ENCODE results near the gene MYOM1. TPM values are rescaled to one million over a fixed set of nuclear protein-coding genes. Genes with fewer than 3 reads are reported as not detected.

The MYOM1 gene
- total RNA-seq, 1 donor from 2014 or later = 19.9 TPM

DNA sequence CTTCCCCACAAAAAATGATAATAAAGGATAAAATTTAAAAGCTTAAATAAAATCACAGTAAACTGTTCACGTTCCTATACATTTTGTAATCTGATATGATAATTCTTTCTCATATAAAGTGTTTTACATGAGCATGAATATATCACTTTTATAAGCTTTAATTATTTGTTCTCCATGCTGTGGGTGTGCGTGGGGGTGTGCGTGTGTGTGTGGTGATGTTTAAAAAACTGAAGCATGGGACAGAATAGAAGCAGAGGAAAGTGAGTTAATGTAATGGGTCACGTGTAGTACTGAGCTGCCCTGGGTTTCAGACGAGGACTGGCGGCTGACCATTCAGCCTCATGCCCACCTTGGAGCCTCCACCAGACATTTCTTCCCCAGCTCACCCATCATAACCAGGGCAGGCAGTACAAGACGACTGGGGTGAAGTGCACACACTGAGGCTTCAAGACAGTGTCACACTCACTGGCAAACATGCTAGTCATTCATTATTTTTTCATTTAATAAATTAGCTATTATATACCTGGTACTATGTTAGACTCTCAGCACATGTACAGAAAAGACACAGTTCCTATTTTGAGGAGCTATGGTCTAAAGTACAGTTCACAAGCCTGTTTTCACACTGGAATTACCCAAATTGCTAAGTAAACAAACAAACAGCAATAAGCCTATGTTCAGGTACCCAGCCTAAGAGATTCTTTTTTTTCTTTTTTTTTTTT is 109.6 kb downstream of the MYOM1 start:
- intact Hi-C loops (cut with DNase I) = no loop called here
- DNase-seq (ENCODE audit: low spot score) (no peak), ATAC-seq (no peak)

DNA sequence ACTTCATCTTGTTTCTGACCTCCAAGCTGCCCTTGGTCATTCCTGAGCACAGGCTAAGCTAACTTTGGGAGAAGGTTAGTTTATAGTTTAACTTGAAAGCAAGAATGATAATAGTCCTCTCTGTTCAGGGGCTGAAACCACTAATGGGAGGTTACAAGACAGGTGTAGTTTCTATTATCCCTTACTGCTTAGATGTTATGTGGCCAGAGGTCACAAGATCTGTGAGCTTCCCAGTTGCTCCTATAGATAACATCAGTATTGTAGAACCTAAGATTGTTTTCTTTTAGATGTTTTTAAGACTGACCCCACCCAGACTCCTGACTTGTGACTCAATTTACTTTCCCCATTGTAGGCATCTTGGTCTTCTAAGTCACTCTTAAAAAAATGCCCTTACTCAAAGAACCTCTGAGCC is 112.0 kb downstream of the MYOM1 start:
- no peak for DNase-seq (ENCODE audit: low spot score)
- ATAC-seq = no peak
- intact Hi-C loops (cut with DNase I) = no loop called here

DNA sequence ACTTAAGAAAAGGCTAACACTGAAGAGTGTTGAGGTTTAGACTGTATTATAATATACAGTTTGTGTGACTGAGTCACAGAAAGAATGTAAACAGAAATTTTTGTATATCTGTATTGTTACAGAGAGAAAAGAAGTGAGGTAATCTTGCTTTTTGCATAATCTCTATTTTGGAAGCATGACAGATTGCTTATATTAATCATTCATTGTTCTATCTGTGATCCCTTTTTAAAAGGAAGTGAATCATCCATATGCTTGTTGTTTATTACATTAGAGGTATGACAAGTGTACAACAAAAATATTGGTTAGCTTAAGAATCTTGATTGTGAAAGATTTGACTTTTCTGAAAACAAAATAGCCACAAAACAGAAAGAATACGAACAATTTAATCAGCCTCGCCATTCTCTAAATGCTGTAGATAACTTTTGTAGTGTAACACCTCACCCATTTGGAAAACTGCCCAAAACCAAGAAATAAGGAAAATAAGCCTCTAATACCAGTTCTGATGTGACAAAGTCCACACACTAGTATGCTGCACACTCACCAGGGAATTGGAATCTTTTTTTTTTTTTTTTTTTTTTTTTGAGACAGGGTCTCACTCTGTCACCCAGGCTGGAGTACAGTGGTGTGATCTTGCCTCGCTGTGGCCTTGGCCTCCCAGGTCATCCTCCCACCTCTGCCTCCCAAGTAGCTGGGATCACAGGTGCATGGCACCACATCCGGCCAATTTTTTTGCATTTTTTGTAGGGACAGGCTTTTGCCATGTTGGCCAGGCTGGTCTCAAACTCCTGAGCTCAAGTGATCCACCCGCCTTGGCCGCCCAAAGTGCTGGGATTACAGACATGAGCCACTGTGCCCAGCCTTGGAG is 115.3 kb downstream of the MYOM1 start:
- intact Hi-C loops (cut with DNase I) = no loop called here
- DNase-seq (ENCODE audit: low spot score) = no peak
- ATAC-seq = no peak

DNA sequence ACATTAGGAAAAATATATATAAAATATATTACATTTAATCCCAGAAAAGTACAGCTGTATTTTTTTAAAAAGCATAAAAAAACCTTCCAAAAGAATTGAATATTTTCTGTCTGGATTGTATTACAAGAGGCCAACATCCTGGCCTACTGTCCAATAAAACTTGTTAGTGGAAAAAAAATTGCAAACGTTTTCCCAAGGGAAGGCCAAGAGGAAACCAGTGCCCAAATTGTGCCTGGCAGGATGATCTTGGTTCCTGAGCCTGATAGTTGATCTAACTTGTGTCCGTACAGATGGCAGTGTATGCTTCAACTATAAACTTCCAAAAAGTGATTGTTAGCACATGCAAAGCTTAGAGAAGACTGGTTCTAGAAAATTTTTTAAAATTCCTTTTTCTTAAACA is 116.2 kb downstream of the MYOM1 start:
- DNase-seq (ENCODE audit: low spot score) = no peak
- no peak for ATAC-seq
- intact Hi-C loops (cut with DNase I) = no loop called here

DNA sequence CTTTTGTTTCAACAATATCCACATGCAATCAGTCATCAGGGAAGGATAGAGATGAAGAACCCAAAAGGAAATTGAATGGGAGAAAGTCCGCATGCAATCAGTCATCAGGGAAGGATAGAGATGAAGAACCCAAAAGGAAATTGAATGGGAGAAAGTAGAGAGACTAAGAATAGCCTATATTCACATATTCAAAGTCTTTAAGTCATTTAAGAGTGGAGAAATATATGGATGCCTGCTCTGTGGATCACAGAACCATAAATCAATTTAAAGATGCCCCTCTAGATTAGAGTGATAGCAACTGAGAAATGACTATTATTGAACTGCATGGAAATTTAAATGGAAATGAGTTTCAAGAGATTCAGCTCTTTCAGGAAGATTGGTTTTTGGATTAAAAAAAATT is 116.8 kb downstream of the MYOM1 start:
- DNase-seq (ENCODE audit: low spot score) = no peak
- intact Hi-C loops (cut with DNase I) = no loop called here
- no peak for ATAC-seq

DNA sequence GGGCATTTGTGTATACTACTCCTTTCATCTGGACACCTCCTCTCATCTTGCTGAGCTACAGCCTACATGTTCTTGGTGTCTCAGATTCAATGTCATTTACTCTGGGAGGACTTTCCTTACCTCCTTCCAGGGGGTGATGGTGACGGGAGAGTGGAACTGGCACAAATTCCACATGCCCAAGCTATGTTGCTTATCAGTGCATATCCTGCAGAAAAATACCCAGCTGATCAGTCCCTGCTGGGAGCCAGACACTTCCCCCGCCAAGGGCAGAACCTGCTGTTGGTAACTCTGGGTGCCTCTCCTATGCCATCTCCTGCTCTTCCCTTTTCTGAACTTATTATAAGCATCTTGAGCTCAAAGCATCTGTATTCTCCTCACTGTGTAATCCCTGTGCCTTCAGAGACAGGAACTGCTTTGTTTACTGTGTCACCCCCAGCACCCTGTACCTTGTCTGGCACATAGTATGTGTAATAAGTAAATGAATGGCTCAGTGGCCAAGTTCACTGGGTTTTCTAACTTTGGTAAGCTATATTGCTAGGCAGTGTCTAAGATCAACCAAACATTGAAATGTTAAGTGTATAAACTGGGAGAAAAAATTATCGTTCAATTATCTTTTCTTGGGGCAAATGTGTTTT is 119.2 kb downstream of the MYOM1 start:
- no peak for DNase-seq (ENCODE audit: low spot score)
- ATAC-seq = no peak
- intact Hi-C loops (cut with DNase I) = no loop called here

DNA sequence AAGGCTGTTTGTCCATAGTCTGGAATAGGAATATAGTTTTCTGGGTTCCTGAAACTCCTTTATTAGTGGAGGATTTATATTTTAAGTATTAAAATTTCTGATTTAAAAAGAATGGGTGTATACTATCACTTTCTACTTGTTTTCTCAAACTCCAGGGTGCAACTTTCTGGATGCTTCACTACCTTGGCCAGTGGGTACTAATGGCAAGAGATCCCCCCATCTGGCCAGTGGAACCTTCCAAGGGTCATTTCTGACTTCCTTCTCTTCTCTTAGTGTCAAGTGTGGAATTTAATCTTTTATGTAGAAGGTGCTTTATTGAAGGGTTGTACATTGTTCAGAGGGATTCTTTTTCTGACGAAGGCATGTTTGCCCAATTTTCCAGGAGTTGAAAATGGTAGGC is 120.4 kb downstream of the MYOM1 start:
- DNase-seq (ENCODE audit: low spot score) = no peak
- no peak for ATAC-seq
- intact Hi-C loops (cut with DNase I) = no loop called here

DNA sequence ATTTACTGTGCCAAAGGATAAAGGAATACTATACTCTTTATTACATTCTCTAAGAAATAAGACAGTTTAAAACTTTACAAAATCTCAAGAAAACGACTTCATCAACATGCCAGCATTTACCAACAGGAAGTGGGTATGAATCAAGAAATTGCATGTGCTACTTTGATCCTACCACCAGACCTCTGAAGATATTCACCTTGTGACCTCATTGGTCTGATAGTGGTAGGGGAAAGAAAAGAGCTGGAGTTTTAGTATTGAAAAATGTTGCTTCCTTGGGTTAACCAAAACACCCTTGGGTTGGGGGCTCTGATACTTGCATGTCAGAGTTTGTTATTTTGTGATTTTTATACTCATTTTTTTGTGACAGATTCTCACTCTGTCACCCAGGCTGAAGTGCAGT is 122.7 kb downstream of the MYOM1 start:
- intact Hi-C loops (cut with DNase I) = no loop called here
- DNase-seq (ENCODE audit: low spot score) = no peak
- no peak for ATAC-seq

DNA sequence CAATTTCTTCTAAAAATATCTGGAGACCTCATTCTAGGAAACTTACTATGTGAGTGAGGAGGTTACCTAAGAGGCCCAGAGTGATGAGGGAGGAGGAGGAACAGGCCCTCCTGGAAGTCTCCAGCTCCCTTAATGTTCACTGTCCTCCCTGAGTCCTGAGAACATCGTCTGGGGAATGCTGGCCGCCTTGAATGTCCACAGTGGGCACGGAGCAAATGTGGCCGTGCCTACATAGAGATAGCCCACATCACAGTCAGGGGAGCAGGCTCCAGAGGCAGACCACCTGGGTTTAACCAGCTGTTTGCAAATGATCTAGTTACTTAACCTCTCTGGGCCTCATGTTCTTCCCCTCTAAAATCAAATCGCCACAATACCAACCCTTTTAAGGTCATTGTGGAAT is 123.8 kb downstream of the MYOM1 start:
- DNase-seq (ENCODE audit: low spot score) = no peak
- intact Hi-C loops (cut with DNase I) = no loop called here
- ATAC-seq = no peak

DNA sequence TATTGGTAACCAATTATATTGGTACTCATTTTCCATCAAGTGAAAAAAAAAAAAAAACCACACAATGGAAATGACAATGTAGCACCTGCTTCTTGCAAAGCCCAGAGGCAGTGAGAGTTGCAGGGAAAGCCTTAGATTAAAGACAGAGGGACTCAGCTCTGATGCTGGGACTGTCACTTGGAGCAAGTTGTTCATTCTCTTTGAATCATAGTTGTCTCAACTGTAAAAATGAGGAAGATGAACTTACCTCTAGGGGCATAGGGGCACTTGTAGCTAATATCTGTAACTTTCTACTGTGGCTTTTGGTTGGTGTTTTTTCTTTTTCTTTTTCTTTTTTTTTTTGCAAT is 125.5 kb downstream of the MYOM1 start:
- intact Hi-C loops (cut with DNase I) = no loop called here
- ATAC-seq = no peak
- DNase-seq (ENCODE audit: low spot score) = no peak

DNA sequence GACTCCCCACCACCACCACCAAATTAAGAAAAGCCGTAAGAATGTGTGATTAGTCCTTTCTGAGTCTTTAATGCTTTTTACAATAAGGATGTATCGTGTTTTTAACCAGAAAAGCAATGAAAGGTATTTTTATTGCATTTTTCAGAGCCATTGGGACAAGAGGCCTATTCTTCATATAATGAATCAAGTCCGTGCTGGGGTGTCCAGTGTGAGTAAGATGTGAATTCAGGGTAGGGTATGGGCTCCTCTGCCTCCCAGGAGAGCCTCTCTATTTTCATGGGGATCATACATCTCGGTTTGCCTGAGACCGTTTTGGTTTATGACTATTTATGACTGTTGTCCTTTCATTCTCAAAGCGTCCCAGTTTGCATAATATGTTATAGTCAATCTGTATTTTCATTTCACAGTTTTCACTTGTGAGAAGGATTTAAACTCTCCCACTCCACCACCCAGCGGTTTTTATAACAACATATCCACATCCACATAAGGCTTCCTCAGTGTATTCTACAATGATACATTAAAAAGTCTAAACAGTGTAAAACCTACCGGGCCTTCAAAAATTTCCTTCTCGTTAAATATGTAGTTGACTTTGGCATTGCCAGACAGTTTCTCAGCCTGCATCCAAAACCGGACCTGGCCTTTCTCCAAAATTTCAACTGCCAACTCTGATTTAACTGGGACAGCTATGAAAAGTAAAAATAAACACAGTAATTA is 126.0 kb downstream of the MYOM1 start:
- no peak for DNase-seq (ENCODE audit: low spot score)
- intact Hi-C loops (cut with DNase I) = no loop called here
- no peak for ATAC-seq

DNA sequence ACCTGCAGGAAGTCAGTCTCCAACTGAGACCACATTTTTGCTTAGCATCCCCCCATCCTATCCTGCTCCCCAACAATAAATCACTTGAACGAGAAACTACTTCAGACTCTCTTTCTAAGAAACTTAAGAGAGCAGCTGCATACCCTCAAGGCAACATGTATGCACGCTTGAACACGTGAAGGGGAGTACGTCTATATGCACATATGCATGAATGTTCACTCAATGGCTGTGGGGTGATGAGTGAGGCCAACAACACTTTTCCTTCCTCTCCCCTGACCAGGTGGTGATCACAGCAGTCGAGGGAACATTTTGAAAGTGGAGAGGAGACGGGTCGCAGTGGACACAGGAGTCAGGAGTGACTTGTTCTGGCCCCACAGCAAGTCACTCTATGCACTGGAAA is 127.0 kb downstream of the MYOM1 start:
- intact Hi-C loops (cut with DNase I) = no loop called here
- no peak for DNase-seq (ENCODE audit: low spot score)
- ATAC-seq = no peak

DNA sequence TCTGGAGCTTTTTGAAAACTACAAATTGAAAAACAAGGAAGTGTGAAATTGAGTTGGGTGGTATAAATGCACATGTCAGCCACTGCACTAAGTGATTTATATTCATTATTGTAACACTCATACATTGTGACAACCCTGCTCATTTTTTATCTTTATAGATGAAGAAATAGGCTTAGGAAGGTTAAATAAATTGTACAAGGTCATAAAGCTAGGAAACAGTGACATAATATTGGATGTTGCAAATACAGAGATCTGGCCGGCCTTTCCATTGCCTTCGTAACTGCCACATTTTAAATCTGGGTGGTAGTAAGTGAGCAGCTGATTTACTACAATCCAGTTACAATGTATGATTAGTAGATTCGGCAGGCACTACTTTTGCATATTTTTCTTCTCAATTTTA is 130.2 kb downstream of the MYOM1 start:
- intact Hi-C loops (cut with DNase I) = no loop called here
- no peak for DNase-seq (ENCODE audit: low spot score)
- no peak for ATAC-seq

DNA sequence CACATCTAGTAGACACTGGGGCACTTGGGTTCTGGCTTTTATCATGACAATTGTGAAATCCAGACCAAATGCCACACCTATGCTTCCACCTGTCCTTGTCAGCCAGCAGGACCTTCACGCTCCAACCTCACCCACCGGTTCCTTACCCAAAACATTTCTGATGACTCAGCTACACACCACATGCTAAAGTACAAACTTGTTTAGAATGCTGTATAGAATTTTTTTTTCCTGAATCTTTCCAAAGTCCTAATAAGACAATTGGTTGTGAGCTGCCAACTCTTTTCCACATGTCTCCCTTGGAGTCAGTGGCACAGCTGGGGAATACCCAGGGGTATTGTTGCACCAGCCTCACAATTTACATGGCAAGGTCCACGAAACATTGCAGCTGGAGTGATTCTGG is 131.3 kb downstream of the MYOM1 start:
- ATAC-seq (no peak), DNase-seq (ENCODE audit: low spot score) (no peak)
- intact Hi-C loops (cut with DNase I) = no loop called here

DNA sequence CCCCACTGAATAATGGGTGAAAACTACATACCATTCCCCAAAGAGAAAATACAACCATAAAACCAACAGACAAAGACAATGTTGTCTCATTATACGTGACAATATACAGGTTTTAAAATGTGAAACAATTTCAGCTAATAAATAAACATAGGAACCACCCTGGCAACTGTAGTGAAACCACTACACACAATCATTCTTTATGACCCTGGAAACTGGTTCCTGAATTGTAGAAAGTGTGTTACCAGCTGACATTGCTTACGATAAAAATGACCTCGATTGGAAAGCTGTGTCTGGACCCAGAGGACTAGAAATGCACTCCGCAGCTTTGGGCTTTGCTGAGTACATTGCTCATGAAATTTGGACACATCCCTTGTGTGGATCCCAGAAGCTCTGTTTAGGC is 132.9 kb downstream of the MYOM1 start:
- ATAC-seq (no peak), DNase-seq (ENCODE audit: low spot score) (no peak)
- intact Hi-C loops (cut with DNase I) = no loop called here

DNA sequence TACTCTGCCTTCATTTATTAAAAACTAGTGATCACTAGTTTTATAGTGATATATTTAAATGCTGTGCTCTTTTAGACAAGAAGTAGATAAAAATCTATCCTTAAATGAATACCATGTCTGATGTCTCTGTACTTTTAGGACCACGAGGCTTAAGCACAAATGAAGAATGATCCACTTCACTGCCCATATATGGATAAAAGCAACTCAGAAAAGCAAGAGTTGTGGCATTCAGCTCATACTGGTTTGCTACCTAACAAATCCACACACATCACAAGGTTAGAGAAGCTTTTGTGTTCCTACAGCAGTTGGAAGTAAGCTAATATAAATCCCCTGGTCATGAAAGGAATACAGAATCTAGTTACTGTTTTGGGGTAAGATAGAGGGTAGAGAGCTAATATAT is 134.2 kb downstream of the MYOM1 start:
- ATAC-seq = no peak
- intact Hi-C loops (cut with DNase I) = no loop called here
- no peak for DNase-seq (ENCODE audit: low spot score)

DNA sequence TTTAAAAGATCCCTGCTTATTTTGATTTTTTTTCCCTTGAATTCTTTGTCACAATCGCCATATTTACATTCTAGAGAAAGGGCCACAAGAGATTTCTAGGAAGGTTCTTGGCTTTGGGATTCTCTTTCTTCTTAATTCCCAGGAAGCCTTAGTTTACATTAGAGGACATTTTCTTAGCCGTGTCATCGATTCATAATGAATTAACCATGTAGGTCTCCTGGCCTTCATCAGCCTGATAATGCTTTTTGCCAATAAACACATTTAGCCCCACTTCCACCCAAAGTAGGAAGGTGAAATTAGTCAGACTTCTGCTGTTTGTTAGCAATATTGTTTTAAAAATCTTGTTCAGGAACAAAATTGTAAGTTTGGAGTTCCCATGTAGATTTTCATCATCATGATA is 135.6 kb downstream of the MYOM1 start:
- intact Hi-C loops (cut with DNase I) = no loop called here
- DNase-seq (ENCODE audit: low spot score) (no peak), ATAC-seq (no peak)

DNA sequence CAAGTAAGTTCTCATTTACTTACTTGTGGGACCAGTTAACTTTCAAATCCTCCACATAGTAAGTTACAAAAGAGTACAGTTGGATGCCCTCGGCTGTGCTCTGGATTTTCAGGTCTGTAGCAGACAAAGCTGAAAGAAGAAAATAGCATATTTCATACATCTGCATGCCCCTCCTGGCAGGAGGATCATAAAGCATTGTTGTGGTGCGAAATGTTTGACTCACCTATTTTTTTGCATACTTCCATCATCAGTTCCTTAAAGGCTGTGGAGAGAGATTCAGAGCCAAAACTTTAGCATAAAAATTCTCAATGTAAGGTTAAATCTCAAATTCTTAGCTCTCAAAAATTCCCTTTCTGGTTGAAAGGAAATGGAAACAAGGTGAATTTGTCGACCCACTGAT is 136.0 kb downstream of the MYOM1 start:
- intact Hi-C loops (cut with DNase I) = no loop called here
- no peak for ATAC-seq
- DNase-seq (ENCODE audit: low spot score) = no peak

DNA sequence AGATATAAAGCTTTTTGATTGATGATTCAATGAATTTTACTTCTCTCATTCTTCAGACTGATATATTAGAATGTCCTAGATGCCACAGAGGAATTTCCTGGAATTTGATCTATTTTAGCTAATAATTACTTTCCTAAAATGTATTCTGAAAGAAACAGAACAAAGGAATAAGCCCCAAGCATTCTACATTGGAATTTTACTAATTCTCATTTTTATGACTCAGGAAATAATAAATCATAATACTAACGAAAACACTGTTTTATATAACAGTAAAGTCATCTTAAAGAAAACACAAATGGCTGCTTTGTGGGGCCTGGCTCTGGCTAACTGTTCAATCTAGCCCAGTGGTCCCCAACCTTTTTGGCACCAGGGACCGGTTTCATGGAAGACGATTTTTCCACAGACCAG is 138.2 kb downstream of the MYOM1 start:
- ATAC-seq = no peak
- intact Hi-C loops (cut with DNase I) = no loop called here
- no peak for DNase-seq (ENCODE audit: low spot score)

DNA sequence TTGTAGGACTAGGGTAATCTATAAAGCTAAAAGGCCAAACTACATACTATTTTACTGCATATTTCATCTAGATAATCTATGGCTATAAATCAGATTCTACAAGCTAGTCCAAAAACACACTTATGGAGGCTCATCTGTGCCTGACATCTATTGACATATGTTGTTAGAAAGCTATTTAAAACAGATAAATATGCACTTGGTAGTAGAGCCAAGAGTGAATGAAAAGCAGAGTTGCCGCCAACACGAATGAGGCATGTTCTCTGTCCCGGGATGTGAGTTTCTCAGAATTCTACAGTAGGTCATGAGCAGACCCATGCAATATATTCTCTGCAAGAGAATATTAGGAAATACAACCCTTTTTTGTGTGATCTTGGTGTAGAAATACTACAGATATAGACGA is 140.1 kb downstream of the MYOM1 start:
- ATAC-seq = no peak
- intact Hi-C loops (cut with DNase I) = no loop called here
- DNase-seq (ENCODE audit: low spot score) = no peak
